Astrocyte (in vitro differentiated cells and primary cell): ENCODE results near the gene SLC6A1.

ENCODE experiments used
- EZH2 ChIP-seq: IDR thresholded peaks from 2 replicates; pipeline ENCODE4 v1.6.1; 2012; ENCODE audit warnings: mild to moderate bottlenecking, low read length, inconsistent platforms; ENCODE audit not compliant: insufficient read depth
- TF ChIP-seq, protein P1 (sequence below): IDR thresholded peaks from 2 replicates; pipeline ENCODE4 v1.5.1; 2011; ENCODE audit warnings: low read depth, mild to moderate bottlenecking, inconsistent platforms, low read length, moderate library complexity; ENCODE audit not compliant: insufficient read depth

DNA sequence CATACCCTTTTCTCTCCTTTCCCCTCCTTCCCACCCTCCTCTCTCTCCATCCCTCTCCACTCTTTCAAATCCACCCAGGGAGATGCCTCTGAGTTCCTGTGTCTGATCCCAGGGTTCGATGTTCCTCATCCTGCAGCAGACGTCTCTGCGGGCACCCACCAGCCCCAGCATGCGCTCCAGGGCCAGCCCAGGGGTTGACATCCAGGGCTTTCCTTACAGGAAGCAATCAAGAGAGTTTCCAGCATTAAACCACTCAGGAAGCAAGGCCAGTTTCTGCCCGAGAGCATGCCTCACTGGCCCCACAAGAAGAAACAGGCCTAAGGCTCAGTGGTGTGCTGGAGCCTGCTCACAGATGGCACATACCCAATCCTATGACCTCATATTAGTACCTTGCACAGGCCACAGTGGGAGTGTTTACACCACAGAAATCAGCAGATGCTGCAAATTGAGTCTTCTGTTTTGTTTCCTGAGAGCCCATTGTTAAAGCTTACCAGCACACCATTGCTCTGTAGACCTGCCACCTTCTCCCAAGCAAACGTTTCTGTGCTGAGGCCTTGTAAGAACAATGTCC, 13.2 kb downstream of the SLC6A1 start:
- TF ChIP-seq, protein P1, sequence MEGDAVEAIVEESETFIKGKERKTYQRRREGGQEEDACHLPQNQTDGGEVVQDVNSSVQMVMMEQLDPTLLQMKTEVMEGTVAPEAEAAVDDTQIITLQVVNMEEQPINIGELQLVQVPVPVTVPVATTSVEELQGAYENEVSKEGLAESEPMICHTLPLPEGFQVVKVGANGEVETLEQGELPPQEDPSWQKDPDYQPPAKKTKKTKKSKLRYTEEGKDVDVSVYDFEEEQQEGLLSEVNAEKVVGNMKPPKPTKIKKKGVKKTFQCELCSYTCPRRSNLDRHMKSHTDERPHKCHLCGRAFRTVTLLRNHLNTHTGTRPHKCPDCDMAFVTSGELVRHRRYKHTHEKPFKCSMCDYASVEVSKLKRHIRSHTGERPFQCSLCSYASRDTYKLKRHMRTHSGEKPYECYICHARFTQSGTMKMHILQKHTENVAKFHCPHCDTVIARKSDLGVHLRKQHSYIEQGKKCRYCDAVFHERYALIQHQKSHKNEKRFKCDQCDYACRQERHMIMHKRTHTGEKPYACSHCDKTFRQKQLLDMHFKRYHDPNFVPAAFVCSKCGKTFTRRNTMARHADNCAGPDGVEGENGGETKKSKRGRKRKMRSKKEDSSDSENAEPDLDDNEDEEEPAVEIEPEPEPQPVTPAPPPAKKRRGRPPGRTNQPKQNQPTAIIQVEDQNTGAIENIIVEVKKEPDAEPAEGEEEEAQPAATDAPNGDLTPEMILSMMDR, result no peak
- no peak for TF ChIP-seq EZH2
